Neural cell (in vitro differentiated cells): Measurements from ENCODE around the gene TMTC1. TPM values are rescaled to one million over a fixed set of nuclear protein-coding genes. Genes with fewer than 3 reads are reported as not detected.

ENCODE experiments used
- H2AFZ ChIP-seq: fragments of 200-600, 300-800 bp; sonication (generic), shearing (Covaris generic); 2 replicates; pipeline ENCODE4 v1.6.0; 2014; ENCODE audit warnings: low read depth, mild to moderate bottlenecking, antibody characterized with exemption, low read length, moderate library complexity
- H3F3A ChIP-seq: fragments of 200-600 bp; shearing (Covaris generic); 2 replicates; pipeline ENCODE4 v1.6.1; 2016; ENCODE audit warnings: mild to moderate bottlenecking, moderate library complexity, mixed read lengths, antibody characterized with exemption, low read length; ENCODE audit not compliant: insufficient read depth, poor library complexity, severe bottlenecking
- H3K27ac ChIP-seq: fragments of 200-600, 300-800 bp; sonication (generic), shearing (Covaris generic); 2 replicates; pipeline ENCODE4 v1.5.1; 2014; ENCODE audit warnings: mild to moderate bottlenecking, low read length, moderate library complexity
- H3K27me3 ChIP-seq: fragments of 300-800, 200-600 bp; sonication (generic), shearing (Covaris generic); 2 replicates; pipeline ENCODE4 v1.6.0; 2014; ENCODE audit warnings: mild to moderate bottlenecking, low read depth, low read length, moderate library complexity; ENCODE audit not compliant: insufficient read depth
- H3K36me3 ChIP-seq: fragments of 300-800, 200-600 bp; sonication (generic), shearing (Covaris generic); 2 replicates; pipeline ENCODE4 v1.5.1; 2014; ENCODE audit warnings: mild to moderate bottlenecking, antibody characterized with exemption, low read length, moderate library complexity; ENCODE audit not compliant: insufficient read depth
- H3K4me2 ChIP-seq: fragments of 300-800, 200-600 bp; sonication (generic), shearing (Covaris generic); 2 replicates; pipeline ENCODE4 v1.6.0; 2014; ENCODE audit warnings: mild to moderate bottlenecking, low read length
- H3K4me3 ChIP-seq: fragments of 300-800, 200-600 bp; sonication (generic), shearing (Covaris generic); 2 replicates; pipeline ENCODE4 v1.5.1; 2014; ENCODE audit warnings: mild to moderate bottlenecking, low read length, moderate library complexity
- H3K79me2 ChIP-seq: fragments of 200-600 bp; shearing (Covaris generic); replicated peaks from 2 replicates; pipeline ENCODE4 v1.6.0; 2014; ENCODE audit warnings: mild to moderate bottlenecking, low read length, moderate library complexity; ENCODE audit not compliant: insufficient read depth
- H3K9ac ChIP-seq: fragments of 300-800, 200-600 bp; sonication (generic), shearing (Covaris generic); 2 replicates; pipeline ENCODE4 v1.6.1; 2016; ENCODE audit warnings: mild to moderate bottlenecking, low read length, mixed read lengths
- H3K9me2 ChIP-seq: fragments of 200-600 bp; shearing (Covaris generic); 2 replicates; pipeline ENCODE4 v1.6.1; 2016; ENCODE audit warnings: mild to moderate bottlenecking, low read length, mixed read lengths; ENCODE audit not compliant: insufficient read depth
- H3K9me3 ChIP-seq: fragments of 200-600, 300-800 bp; sonication (generic), shearing (Covaris generic); 2 replicates; pipeline ENCODE4 v1.6.1; 2016; ENCODE audit warnings: mild to moderate bottlenecking, mixed run types, low read length, moderate library complexity, mixed read lengths
- H4K20me1 ChIP-seq: fragments of 200-600 bp; shearing (Covaris generic); 2 replicates; pipeline ENCODE4 v1.6.1; 2016; ENCODE audit warnings: mild to moderate bottlenecking, mixed run types; ENCODE audit not compliant: insufficient read depth
- CTCF ChIP-seq: fragments of 450-650 bp; IDR thresholded peaks from 2 replicates; pipeline ENCODE4 v1.5.1; 2014; ENCODE audit warnings: antibody characterized with exemption, mild to moderate bottlenecking, moderate library complexity; ENCODE audit not compliant: poor library complexity, severe bottlenecking
- EP300 ChIP-seq: fragments of 450-650 bp; conservative IDR thresholded peaks from 2 replicates; pipeline ENCODE4 v1.6.1; 2014; ENCODE audit warnings: antibody characterized with exemption, mild to moderate bottlenecking, moderate library complexity; ENCODE audit not compliant: poor library complexity, severe bottlenecking
- EZH2 ChIP-seq: fragments of 200-600, 300-800 bp; shearing (Covaris generic), sonication (generic); IDR thresholded peaks from 2 replicates; pipeline ENCODE4 v1.6.1; 2014; ENCODE audit warnings: antibody characterized with exemption, low read length, borderline replicate concordance, mild to moderate bottlenecking; ENCODE audit not compliant: insufficient read depth, poor library complexity, severe bottlenecking
- MXI1 ChIP-seq: fragments of 450-650 bp; conservative IDR thresholded peaks from 2 replicates; pipeline ENCODE4 v1.6.1; 2014; ENCODE audit warnings: antibody characterized with exemption, mild to moderate bottlenecking; ENCODE audit not compliant: poor library complexity, severe bottlenecking
- POLR2AphosphoS5 ChIP-seq: IDR thresholded peaks from 2 replicates; pipeline ENCODE4 v1.6.1; 2012
- RAD21 ChIP-seq: fragments of 450-650 bp; conservative IDR thresholded peaks from 2 replicates; pipeline ENCODE4 v1.6.1; 2014; ENCODE audit warnings: antibody characterized with exemption, mild to moderate bottlenecking, moderate library complexity
- SMC3 ChIP-seq: fragments of 450-650 bp; conservative IDR thresholded peaks from 2 replicates; pipeline ENCODE4 v1.6.1; 2014; ENCODE audit warnings: antibody characterized with exemption, mild to moderate bottlenecking, moderate library complexity; ENCODE audit not compliant: poor library complexity
- TAF1 ChIP-seq: IDR thresholded peaks from 2 replicates; pipeline ENCODE4 v1.6.1; 2012; ENCODE audit warnings: low read depth
- polyA plus RNA-seq: library from polyadenylated mRNA; depleted of rRNA; stranded (reverse); fragments of >200 nt; gene quantifications from 2 replicates; pipeline ENCODE4 v1.2.3, GENCODE V29; 2014
- TF ChIP-seq, protein P1 (sequence below): IDR thresholded peaks from 2 replicates; pipeline ENCODE4 v1.6.1; 2012; ENCODE audit warnings: borderline replicate concordance

The TMTC1 gene
- polyA plus RNA-seq, 1 donor from 2014 or later = 10.0 TPM

DNA sequence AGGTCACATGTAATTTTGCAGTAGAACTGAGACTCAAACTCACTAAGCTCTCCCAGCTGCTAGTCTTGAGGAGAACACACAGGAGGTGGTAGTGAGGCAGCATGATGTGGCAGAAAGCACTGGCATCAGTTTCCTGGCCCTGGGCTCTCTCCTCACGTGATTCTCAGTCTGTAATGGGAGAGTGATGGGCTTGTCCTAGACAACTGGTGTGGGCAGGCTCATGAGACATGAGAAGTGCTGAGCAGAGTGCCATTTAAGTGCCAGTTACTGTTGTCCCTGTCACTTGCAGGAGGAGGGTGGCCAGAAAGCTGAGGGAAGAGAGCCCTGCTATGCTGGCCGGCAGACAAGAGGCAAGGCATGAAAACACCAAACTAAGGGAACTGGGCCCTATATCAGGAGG, 237.7 kb downstream of the TMTC1 start:
- Histone ChIP-seq H3K36me3 (no peaks in the 10 kb centered on the region), H3K4me3 (no peak overlapping the region), H3K27ac (no peak overlapping the region), H3K9ac (no peak overlapping the region), H2AFZ (no peak overlapping the region), H3K9me3 (no peaks in the 10 kb centered on the region), H4K20me1 (no peaks in the 10 kb centered on the region), H3K9me2 (no peaks in the 10 kb centered on the region), H3K4me2 (no peak overlapping the region), H3K27me3 (no peaks in the 10 kb centered on the region), H3F3A (no peaks in the 10 kb centered on the region), H3K79me2 (no peaks in the 10 kb centered on the region)
- TF ChIP-seq SMC3 (no peak), MXI1 (no peak), EP300 (no peak), TAF1 (no peak), CTCF (no peak), POLR2AphosphoS5 (no peak), EZH2 (no peak), RAD21 (no peak)
- TF ChIP-seq, protein P1, sequence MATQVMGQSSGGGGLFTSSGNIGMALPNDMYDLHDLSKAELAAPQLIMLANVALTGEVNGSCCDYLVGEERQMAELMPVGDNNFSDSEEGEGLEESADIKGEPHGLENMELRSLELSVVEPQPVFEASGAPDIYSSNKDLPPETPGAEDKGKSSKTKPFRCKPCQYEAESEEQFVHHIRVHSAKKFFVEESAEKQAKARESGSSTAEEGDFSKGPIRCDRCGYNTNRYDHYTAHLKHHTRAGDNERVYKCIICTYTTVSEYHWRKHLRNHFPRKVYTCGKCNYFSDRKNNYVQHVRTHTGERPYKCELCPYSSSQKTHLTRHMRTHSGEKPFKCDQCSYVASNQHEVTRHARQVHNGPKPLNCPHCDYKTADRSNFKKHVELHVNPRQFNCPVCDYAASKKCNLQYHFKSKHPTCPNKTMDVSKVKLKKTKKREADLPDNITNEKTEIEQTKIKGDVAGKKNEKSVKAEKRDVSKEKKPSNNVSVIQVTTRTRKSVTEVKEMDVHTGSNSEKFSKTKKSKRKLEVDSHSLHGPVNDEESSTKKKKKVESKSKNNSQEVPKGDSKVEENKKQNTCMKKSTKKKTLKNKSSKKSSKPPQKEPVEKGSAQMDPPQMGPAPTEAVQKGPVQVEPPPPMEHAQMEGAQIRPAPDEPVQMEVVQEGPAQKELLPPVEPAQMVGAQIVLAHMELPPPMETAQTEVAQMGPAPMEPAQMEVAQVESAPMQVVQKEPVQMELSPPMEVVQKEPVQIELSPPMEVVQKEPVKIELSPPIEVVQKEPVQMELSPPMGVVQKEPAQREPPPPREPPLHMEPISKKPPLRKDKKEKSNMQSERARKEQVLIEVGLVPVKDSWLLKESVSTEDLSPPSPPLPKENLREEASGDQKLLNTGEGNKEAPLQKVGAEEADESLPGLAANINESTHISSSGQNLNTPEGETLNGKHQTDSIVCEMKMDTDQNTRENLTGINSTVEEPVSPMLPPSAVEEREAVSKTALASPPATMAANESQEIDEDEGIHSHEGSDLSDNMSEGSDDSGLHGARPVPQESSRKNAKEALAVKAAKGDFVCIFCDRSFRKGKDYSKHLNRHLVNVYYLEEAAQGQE = no peak

- no peaks in the 10 kb centered on the region for H3K36me3 ChIP-seq
- H3K27ac ChIP-seq = no peak overlapping the region
Measured at GRCh38 chr12:29545102-29545467, 238.7 kb downstream of the TMTC1 start.

More at GRCh38 chr12:29545102-29545467, 238.7 kb downstream of the TMTC1 start:
- no peaks in the 10 kb centered on the region for H3K9me2 ChIP-seq
- H2AFZ ChIP-seq = no peak overlapping the region
- TF ChIP-seq SMC3 (no peak), CTCF (no peak)
- no peaks in the 10 kb centered on the region for H3K27me3 ChIP-seq
- no peaks in the 10 kb centered on the region for H3K79me2 ChIP-seq
- H3K9ac ChIP-seq = no peak overlapping the region
- H3K4me3 ChIP-seq = no peak overlapping the region
- no peaks in the 10 kb centered on the region for H3K9me3 ChIP-seq
- H3F3A ChIP-seq = no peaks in the 10 kb centered on the region
- no peak overlapping the region for H3K4me2 ChIP-seq
- H4K20me1 ChIP-seq = no peaks in the 10 kb centered on the region
